GM19463 (cell line): ENCODE data around the gene RCBTB1.
"Not testable (repeated sequence)": the region's sequence is repeated elsewhere in the genome, so short reads cannot be mapped to it uniquely, and the experiment has no call there.

Experiments
- ATAC-seq: cut with Tn5 transposase; IDR thresholded peaks from one replicate; pipeline ENCODE4 v1.9.1; 2021; ENCODE audit warnings: mild to moderate bottlenecking, moderate library complexity; ENCODE audit not compliant: unreplicated experiment

RCBTB1 gene

GRCh38 chr13:49606747-49607648 is 21.6 kb upstream of the RCBTB1 start:
- peak; percentile 95 for ATAC-seq

- ATAC-seq: no peak
These were observed 19.2 kb upstream of the RCBTB1 start for GRCh38 chr13:49604570-49604969.

GRCh38 chr13:49602615-49603014 is 17.3 kb upstream of the RCBTB1 start:
- not testable (repeated sequence) for ATAC-seq

- no peak for ATAC-seq
These were observed 16.6 kb upstream of the RCBTB1 start for GRCh38 chr13:49602005-49602404.

- ATAC-seq: no peak
These were observed 11.8 kb upstream of the RCBTB1 start for GRCh38 chr13:49597043-49597641.

- ATAC-seq: no peak
These were observed 10.9 kb upstream of the RCBTB1 start for GRCh38 chr13:49596221-49596620.

- no peak for ATAC-seq
These were observed 9.2 kb upstream of the RCBTB1 start for GRCh38 chr13:49594576-49594975.

GRCh38 chr13:49593876-49594275 is 8.5 kb upstream of the RCBTB1 start:
- ATAC-seq: not testable (repeated sequence)

GRCh38 chr13:49590714-49591113 is 5.4 kb upstream of the RCBTB1 start:
- ATAC-seq: not testable (repeated sequence)

- no peak for ATAC-seq
These were observed 2.0 kb upstream of the RCBTB1 start for GRCh38 chr13:49587311-49587847.

- ATAC-seq: no peak
These were observed 1.4 kb upstream of the RCBTB1 start for GRCh38 chr13:49586717-49587116.

- peak; percentile 13 for ATAC-seq
These were observed 581 bp downstream of the RCBTB1 start for GRCh38 chr13:49584771-49585182.

GRCh38 chr13:49580980-49581680 is 4.2 kb downstream of the RCBTB1 start:
- ATAC-seq: no peak

GRCh38 chr13:49579501-49579900 is 5.9 kb downstream of the RCBTB1 start:
- ATAC-seq: no peak

GRCh38 chr13:49571299-49572240 is 13.8 kb downstream of the RCBTB1 start:
- peak; percentile 78 for ATAC-seq

- ATAC-seq: peak; percentile 43
These were observed 15.2 kb downstream of the RCBTB1 start for GRCh38 chr13:49569993-49570689.

- no peak for ATAC-seq
These were observed 17.9 kb downstream of the RCBTB1 start for GRCh38 chr13:49567491-49567890.

- no peak for ATAC-seq
These were observed 18.9 kb downstream of the RCBTB1 start for GRCh38 chr13:49566461-49566860.

- not testable (repeated sequence) for ATAC-seq
These were observed 19.9 kb downstream of the RCBTB1 start for GRCh38 chr13:49565461-49565860.

GRCh38 chr13:49563516-49563915 is 21.8 kb downstream of the RCBTB1 start:
- ATAC-seq: no peak
